ENCODE data around the gene SSUH2.

- TF ChIP-seq CTCF (IDR thresholded peaks at IDR 0.05; ENCODE audit: poor library complexity) (no peak), EZH2 (IDR thresholded peaks at IDR 0.05; ENCODE audit: borderline replicate concordance) (no peak)
Measured at GRCh38 chr3:8642001-8642400, 2.6 kb downstream of the SSUH2 start.
